ENCODE data around the gene AP1S2. TPM values are rescaled to one million over a fixed set of nuclear protein-coding genes. Genes with fewer than 3 reads are reported as not detected.

The AP1S2 gene
- total and polyA plus RNA-seq, 10 of the 15 experiments (the other 5 are each of a cell fraction or from before 2014, with no cell fraction given) = 25.6 to 105 (median 50.7) TPM

DNA sequence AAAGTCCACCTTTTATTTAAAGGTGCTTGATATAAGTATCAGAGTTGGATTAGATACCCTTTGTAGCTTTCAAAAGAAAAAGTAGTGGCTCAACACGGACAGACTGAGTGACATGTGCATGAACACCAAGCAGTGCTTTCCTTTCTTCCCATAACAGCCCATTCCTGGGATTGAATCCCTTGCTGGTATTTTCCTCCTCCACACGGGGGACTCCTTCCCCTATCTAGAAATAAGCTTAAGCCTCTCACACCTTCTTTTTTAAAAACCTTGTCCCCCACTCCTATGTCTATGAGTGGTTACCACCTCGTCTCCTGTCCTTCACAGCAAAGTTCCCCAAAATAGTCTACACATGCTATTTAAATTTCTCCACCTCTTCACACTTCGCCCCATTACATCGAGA is 5.1 kb downstream of the AP1S2 start:
- no peaks in the 10 kb centered on the region for H3K27me3 ChIP-seq (replicated peaks in 1 of 2; ENCODE audit: control insufficient read depth in 2 of 2, insufficient read depth in 2 of 2, low read length in 1 of 2)
- H3K79me2 ChIP-seq (ENCODE audit: control insufficient read depth, insufficient read depth, low read length) = peaks cover 33% of the 10 kb centered on the region
- H4K20me1 ChIP-seq (ENCODE audit: control insufficient read depth, insufficient read depth) = no peaks in the 10 kb centered on the region
- RAD21 ChIA-PET (ENCODE audit: unreplicated experiment) = interaction anchor here (0.8 to 3.9 kb wide), 18 partner anchors 10 to 596 kb away, joined by 3 to 34 read pairs (median 4); partner anchors contain the start of genes GRPR and ZRSR2
- H3K4me3 ChIP-seq = no peak overlapping the region
- H3K9me3 ChIP-seq (replicated peaks; ENCODE audit: control insufficient read depth, insufficient read depth, low read length) = no peaks in the 10 kb centered on the region
- intact Hi-C loops (cut with micrococcal nuclease; ENCODE audit: unreplicated experiment) = loop anchor here (2.0 to 10.0 kb wide), 3 partner anchors 87 to 165 kb away; no protein-coding TSS in a partner anchor
- in situ Hi-C loops (cut with MboI) = no loop called here
- H3K4me1 ChIP-seq (ENCODE audit: control insufficient read depth, insufficient read depth, low read length) = no peaks in the 10 kb centered on the region
- no peak overlapping the region for H3K4me2 ChIP-seq (ENCODE audit: control insufficient read depth, insufficient read depth)
- no peaks in the 10 kb centered on the region; a peak in 1 of 4 replicates for H3K36me3 ChIP-seq (ENCODE audit: control insufficient read depth in 2 of 2, insufficient read depth in 2 of 2, low read length in 1 of 2)
- 85% methylated on average over 5 of the region's 5 CpGs for WGBS (ENCODE audit: insufficient coverage, insufficient replicate concordance, low lambda C conversion rate, missing lambda C conversion rate)
- H3K27ac ChIP-seq (ENCODE audit: control insufficient read depth, insufficient read depth) = no peak overlapping the region
- CTCF ChIA-PET = interaction anchor here (0.6 to 3.8 kb wide), 18 partner anchors 10 to 596 kb away, joined by 3 to 40 read pairs (median 4); partner anchors contain the start of gene GRPR
- no peak for ATAC-seq
- POLR2A ChIA-PET = interaction anchor here (1.2 to 1.4 kb wide), 2 partner anchors 8 to 16 kb away, joined by 3 read pairs; no protein-coding TSS in a partner anchor
- DNase-seq (ENCODE audit: low read depth, low spot score) = no peak
- no TSS peak for BruUV-seq (replicated peaks)
- FAIRE-seq = no peak
- SMC1A ChIA-PET (ENCODE audit: uncharacterized antibody, unreplicated experiment) = interaction anchor here (0.7 to 3.3 kb wide), 17 partner anchors 10 to 362 kb away, joined by 3 to 33 read pairs (median 6); partner anchors contain the start of gene ZRSR2
- H3K9ac ChIP-seq (ENCODE audit: control insufficient read depth, insufficient read depth, low read length) = no peak overlapping the region
- no peak overlapping the region for H2AFZ ChIP-seq (ENCODE audit: control insufficient read depth, low read depth, low read length)
- TF ChIP-seq, protein P1, sequence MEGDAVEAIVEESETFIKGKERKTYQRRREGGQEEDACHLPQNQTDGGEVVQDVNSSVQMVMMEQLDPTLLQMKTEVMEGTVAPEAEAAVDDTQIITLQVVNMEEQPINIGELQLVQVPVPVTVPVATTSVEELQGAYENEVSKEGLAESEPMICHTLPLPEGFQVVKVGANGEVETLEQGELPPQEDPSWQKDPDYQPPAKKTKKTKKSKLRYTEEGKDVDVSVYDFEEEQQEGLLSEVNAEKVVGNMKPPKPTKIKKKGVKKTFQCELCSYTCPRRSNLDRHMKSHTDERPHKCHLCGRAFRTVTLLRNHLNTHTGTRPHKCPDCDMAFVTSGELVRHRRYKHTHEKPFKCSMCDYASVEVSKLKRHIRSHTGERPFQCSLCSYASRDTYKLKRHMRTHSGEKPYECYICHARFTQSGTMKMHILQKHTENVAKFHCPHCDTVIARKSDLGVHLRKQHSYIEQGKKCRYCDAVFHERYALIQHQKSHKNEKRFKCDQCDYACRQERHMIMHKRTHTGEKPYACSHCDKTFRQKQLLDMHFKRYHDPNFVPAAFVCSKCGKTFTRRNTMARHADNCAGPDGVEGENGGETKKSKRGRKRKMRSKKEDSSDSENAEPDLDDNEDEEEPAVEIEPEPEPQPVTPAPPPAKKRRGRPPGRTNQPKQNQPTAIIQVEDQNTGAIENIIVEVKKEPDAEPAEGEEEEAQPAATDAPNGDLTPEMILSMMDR (IDR thresholded peaks at IDR 0.05 in 2 of 3, conservative IDR thresholded peaks at IDR 0.05 in 1 of 3; ENCODE audit: control insufficient read depth in 2 of 3, extremely low read depth in 1 of 3, insufficient read depth in 1 of 3, low read depth in 3 of 3, low read length in 3 of 3) = peak in 2 of 3 experiments; percentile 32 to 34; a peak in 2 of 6 replicates
- TF ChIP-seq HDAC6 (IDR thresholded peaks at IDR 0.05; ENCODE audit: unreplicated experiment) = no peak
- TF ChIP-seq RAD51 (IDR thresholded peaks at IDR 0.05) = no peak
- no peak for TF ChIP-seq ZNF217 (IDR thresholded peaks at IDR 0.05)
- no peak for TF ChIP-seq MEF2A (IDR thresholded peaks at IDR 0.05; ENCODE audit: insufficient read depth, low read depth, low read length)
- no peak for TF ChIP-seq WRNIP1 (IDR thresholded peaks at IDR 0.05; ENCODE audit: borderline replicate concordance, low read depth, low read length)
- no peak for TF ChIP-seq MXI1 (IDR thresholded peaks at IDR 0.05; ENCODE audit: low read depth, low read length)
- TF ChIP-seq ZNF687 (IDR thresholded peaks at IDR 0.05) = no peak
- no peak for TF ChIP-seq SMARCA5 (IDR thresholded peaks at IDR 0.05)
- TF ChIP-seq EZH2 (IDR thresholded peaks at IDR 0.05; ENCODE audit: borderline replicate concordance, control insufficient read depth, low read depth, low read length) = no peak
- TF ChIP-seq SP1 (IDR thresholded peaks at IDR 0.05; ENCODE audit: low read depth, low read length) = no peak
- peak; percentile 12; the same call in 1 of the 2 replicates for TF ChIP-seq SMC3 (IDR thresholded peaks at IDR 0.05; ENCODE audit: borderline replicate concordance, low read length)
- TF ChIP-seq GATAD2B (conservative IDR thresholded peaks at IDR 0.05; ENCODE audit: low read depth) = no peak
- no peak for TF ChIP-seq EED (IDR thresholded peaks at IDR 0.05; ENCODE audit: low read depth)
- no peak for TF ChIP-seq CHD1 (IDR thresholded peaks at IDR 0.05; ENCODE audit: low read depth, low read length)
- TF ChIP-seq, protein P2, sequence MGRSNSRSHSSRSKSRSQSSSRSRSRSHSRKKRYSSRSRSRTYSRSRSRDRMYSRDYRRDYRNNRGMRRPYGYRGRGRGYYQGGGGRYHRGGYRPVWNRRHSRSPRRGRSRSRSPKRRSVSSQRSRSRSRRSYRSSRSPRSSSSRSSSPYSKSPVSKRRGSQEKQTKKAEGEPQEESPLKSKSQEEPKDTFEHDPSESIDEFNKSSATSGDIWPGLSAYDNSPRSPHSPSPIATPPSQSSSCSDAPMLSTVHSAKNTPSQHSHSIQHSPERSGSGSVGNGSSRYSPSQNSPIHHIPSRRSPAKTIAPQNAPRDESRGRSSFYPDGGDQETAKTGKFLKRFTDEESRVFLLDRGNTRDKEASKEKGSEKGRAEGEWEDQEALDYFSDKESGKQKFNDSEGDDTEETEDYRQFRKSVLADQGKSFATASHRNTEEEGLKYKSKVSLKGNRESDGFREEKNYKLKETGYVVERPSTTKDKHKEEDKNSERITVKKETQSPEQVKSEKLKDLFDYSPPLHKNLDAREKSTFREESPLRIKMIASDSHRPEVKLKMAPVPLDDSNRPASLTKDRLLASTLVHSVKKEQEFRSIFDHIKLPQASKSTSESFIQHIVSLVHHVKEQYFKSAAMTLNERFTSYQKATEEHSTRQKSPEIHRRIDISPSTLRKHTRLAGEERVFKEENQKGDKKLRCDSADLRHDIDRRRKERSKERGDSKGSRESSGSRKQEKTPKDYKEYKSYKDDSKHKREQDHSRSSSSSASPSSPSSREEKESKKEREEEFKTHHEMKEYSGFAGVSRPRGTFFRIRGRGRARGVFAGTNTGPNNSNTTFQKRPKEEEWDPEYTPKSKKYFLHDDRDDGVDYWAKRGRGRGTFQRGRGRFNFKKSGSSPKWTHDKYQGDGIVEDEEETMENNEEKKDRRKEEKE (IDR thresholded peaks at IDR 0.05) = no peak

Measured in GM12878 (cell line).